ENCODE results near the gene GRIK4.

The GRIK4 gene

DNA sequence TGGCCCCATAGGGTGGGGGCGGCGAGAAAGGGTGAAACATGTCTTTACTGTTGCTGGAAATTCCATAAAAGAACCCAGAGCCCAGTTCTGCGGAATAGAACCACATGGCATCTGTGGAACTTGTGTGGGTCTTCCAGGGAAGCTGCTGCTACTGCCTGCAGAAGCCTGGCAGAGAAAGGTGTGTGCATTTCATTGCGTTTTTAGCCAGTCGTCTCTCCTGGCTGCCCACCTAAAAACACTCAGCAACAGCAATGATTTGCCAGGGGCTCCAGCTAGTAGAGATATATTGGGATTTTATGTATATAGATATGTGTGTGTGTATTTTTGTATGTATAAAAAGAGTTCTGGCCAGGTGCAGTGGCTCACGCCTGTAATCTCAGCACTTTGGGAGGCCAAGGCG is 385.1 kb downstream of the GRIK4 start:
- DNase-seq: no peak

DNA sequence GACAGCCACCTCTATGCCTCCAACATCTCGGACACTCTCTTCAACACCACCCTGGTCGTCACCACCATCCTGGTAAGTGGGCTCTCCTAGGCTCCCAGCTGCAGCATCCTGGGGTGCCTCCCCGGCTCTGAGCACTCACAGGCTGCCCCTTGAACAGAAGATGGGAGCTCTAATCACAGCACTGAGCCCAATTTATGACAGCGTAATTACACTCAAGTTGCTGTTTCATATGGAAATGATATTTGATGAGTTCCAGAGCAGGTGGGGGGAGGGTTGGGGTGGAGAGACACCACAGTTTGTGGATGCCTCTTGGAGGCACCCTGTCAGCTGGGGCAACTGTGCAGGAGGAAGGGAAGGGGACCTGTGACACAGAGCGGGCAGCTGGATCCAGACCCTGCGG is 387.0 kb downstream of the GRIK4 start:
- no peak for DNase-seq

DNA sequence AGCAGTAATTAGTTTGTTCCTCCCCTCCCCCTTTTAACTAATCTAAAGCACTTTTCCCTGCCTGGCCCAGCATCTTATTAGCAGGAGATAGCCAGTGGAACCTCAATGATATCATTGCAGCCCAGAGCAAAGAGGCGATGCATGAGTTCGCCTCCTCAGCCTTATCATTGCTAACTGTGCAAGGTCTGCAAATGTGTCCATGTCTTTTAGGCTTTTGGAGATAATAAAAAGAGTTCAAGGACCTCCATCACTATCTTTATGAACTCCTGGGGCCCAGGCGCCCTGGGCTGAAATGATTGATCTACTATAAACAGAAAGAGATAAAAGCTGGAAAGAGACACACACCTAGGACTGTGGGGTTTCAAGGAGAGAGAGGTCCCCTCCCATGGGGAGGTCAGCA is 388.2 kb downstream of the GRIK4 start:
- DNase-seq: no peak

DNA sequence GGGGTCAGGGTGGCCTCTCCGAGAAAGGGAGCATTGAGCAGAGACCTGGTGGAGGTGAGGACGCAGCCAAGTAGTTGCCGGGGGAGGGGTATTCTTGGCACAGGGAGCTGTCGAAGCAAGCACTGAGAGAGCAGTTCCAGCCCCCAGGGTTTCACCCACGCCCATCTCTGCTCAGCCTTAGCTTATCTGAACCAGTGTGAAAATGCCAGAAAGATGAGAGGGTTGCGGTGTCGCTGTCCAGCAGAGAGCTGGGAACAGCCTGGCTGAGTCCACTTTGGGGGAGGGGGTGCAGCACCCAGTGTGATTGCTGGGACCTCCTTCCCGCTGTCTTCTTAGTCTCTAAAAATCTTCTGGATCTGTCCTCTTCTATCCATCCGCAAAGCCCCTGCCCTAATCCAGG is 389.1 kb downstream of the GRIK4 start:
- no peak for DNase-seq

DNA sequence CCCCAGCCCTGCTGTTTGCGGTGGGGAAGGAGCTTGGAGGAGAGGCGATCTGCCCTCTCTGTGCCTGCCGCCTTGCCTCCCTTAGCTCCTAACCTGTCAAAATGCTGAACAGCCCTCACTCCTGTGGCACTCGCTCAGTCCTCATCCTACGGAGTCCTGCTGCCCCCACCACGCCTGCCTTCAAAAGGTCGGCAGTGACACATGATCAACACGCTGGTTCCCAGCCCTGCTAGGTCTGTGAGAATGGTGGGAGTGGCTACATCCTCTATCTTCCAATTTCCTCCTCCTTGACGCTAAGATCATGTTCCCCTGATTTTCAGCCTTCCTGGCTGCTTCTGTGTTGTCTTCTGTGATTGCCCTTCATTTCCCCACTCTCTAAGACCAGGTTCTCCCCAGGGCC is 392.1 kb downstream of the GRIK4 start:
- no peak for DNase-seq

DNA sequence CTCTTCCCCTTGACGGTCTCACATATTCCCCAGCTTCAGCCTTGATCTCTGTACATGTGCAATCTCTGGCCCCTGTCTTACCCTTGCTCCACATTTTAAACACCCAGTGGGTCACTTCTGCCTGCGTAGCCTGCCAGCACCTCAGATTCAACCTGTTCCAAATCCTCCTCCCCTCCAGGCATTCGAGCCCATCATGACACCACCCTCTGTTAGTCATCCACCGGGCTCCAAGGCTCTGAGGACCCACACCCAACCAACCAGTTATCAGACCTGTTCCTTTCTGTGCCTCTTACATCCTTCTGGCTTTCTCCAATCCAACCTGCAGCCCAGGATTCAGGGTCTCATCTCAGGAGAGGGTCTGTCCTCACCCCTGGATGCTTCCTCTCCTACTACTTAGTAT is 392.6 kb downstream of the GRIK4 start:
- no peak for DNase-seq

DNA sequence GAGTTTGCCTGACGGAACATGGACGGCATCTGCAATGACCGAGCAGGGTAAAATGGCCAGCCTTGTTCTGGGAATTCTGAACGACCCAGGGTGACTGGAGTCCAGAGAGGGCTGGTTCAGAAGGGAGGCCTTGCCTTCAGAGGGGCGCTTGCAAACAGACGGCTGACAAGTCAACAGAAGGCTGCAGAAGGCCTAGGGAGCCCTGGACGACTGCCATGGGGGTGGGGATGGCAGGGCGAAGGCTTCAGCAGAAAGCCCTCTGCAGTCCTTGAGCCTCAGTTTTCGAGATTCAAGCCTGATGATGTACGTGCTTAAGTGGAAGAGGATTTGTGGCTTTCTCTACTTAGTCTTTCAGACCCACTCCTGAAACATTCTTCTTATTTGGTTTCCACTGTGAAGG is 395.2 kb downstream of the GRIK4 start:
- DNase-seq: no peak

DNA sequence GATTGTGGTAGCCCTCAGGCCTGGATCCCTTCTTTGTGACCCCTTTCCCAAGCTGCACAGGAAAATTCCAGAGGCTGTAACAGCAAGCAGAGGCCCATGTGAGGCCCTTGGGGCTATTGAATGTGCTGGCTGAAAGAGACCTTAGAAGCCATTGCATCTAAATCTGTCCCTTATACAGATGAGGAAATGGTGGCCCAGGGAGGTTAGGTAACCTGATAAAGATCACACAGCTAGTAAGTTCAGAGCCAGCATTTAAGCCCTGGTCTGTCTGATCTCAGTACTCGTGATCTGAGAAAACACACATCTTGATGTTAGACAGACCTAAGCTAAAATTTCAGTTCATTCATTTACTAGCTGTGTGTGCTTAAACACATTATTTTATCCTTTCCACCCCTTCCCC is 396.4 kb downstream of the GRIK4 start:
- no peak for DNase-seq

DNA sequence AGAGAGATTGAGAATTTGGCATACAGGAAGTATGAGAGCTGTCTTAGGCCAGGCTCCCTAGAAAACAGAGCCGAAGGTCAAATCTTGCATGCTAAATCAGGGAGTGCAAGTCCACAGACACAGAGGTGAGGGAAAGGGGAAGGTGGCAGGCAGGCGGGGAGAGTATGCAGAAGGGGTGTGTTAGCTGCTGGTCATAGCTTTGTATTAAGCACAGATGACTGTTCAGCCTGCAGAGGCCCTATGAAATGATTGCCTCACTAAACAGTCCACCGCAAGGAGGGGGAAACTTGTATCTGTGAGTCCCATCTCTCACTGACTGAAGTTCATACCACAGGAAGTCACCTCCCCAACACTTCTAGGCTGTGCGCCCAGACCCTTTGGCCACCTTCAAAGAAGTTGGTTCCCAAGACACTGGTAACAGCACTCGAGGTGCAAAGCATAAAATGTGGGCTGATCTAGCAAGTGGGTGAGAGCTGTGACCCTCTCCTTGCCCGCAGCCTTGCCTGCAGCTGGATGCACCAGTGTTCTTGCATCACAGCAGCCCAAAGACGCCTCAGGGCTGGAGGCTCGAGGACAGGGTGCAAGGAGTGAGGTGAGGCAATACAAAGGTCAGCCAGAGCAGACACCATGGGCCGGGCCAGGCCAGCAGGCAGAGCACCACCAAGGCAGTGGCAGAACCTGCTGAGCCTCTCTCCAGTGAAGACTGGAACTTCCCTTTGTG is 397.1 kb downstream of the GRIK4 start:
- DNase-seq: no peak

DNA sequence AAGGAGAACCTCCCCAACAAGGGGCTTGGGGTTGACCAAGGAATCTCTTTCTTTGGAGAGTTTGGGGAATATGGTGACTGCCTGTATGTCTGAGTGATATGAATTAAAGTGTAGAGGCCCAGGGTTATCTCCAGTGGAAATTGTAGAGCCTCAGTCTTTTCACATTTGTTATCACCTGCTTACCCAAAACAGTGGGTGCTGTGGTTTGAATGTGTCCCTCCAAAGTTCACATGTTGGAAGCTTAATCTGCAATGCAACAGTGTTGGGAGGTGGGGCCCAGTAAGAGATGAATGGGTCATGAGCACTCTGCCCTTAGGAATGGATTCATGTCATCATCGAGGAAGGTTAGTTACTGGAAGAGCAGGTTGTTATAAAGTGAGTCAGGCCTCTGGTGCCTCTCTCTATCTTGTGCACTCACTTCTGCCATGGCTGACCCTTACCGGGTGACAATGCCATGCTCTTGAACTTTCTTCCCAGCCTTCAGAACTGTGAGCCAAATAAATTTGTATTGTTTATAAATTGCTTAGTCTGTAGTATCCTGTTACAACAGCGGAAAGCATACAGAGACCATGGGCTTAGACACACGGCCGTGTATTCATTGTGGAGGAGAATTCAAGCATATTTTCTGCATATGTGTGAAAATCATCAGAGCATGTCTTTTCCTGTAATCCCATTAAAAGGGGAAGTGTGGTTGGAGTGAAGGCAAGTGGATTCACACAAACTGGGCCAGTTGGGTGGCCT is 398.3 kb downstream of the GRIK4 start:
- DNase-seq: no peak

DNA sequence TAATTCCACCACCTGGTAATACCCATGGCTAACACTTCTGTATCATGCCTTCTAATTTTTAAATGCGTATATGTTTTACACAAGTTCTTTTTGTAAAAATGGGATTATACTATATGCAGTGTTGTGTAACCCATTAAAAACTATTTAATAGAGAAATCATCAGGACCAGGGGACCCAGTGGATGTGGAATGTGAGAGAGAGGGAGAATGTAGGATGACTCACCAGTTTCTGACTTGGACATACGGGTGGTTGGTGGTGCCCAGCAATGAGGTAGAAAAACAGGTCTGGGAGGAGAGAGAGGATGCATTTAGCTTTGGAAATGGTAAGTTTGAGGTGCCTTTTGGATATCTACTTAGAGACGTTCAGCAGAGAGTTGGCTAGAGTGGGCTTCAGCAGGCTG is 400.4 kb downstream of the GRIK4 start:
- DNase-seq: no peak

DNA sequence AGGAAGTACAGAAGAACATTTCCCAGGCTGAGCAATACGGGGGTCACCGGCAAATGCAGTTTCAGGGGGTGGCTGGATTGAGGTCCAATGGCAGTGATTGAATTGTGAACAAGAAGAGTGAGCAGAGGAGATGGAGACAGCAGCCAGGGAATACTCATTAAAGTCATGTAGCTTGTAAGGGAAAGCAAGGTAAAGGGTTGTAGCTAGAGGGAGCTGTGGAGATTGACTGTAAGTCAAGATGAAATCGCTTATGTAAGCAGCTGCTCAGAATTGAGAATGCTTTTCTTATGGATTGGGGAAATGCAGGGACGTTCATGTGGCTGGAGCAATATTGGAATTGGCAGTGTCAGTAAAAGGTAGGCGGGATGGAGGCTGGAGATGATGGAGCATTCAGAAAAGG is 401.0 kb downstream of the GRIK4 start:
- no peak for DNase-seq

DNA sequence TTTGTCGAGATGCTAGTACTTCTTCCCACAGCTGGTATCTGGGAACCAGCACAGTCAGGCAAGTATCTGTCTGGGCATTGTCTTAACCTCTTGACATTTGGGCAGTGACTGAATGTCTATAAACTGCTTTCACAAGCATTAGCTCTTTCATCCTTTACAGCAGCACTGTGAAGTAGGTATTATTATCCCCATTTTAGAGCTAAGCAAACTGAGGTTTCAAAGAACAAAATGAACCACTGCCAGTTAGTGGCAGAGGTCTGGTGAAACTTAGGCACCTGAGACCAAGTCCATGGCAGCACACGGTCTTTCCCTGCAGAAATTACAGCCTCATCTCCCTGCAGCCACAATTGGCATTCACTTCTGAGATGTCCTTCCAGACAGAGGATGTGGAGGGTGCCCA is 401.4 kb downstream of the GRIK4 start:
- DNase-seq: no peak

DNA sequence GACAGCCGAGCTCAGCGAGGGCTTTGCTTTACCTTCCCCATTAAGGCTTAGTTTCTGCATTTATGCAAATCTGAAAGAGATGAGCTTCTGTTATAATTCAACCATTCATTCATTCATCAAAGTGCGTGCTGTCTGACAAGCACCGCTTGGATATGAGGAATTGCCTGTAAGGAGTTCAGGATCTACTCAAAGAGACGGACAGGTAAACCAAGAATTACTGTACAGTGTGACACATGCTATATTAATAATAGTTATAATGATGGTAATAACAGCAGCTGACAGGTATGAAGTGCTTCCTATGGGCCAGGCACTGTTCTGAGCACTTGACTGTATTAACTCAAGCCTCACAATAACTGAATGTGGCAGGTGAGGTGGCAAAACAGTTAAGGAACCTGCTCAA is 402.5 kb downstream of the GRIK4 start:
- no peak for DNase-seq

DNA sequence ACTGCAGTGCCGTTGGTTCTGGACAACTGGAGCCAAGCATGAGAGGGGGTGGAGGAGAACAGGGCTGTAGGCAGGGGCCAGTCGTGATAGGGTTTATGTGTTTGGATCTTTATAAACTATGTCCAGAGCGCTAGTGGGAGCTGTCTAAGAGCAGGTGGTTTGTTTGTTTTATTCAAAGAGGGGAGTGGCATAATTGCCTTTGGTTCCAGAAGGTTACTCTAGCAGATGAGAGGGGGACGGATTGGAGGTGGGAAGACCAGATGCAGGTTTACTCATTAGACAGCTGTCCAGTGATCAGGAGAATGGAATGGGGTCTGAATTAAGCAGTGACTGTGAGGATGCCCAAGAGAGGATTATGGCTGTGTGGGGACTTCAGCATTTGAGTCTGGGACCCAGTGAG is 403.1 kb downstream of the GRIK4 start:
- no peak for DNase-seq

DNA sequence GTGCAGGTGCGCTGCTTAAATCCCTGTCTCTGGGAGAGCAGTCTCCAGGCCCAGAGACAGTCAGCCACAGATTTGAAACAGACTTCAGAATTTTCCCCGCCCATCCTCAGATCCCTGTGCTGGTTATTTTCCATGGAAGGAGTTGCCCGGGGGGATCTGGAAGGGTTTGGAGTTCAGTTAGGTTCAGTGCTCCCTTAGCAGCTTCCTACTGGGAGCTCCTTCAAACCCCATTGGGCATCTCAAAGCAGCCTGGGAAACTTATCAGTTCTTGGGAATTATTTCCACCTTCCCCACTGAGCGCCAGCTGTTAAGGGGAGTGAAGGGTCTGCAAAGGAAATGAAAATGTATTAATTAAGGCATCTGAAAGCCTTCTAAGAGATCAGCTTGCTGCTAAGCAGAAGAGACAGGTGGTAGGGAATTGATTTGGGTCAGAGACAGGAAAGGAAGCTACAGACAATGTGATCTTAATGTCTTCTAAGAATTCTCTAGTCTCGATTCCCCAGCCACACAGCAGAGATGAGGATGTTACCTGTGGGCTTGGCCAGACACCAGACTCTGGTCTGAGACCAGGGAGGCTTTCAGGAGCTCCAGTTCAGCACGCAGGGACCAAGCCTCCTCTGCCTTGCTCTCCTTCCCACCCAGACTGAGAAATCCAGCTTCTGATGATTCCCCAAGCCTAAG is 406.2 kb downstream of the GRIK4 start:
- no peak for DNase-seq

DNA sequence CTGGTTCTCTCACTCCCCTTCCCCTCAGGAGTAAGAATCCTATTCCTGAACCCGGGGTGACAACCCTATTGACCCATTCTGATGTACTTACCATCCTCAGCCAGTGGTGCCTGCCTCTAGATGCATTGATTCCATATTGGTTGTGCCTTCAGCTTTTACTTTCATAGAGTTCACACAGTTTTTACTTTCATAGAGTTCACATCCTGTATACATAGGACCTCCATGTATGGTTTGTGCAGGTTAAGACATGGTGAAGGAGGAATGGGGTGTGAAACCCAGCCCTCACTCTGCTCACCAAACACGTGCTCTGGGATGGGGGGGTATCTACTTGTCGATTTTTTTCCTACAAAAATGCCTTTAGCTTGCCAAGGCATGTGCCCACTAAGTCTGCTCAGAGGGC is 406.7 kb downstream of the GRIK4 start:
- no peak for DNase-seq

DNA sequence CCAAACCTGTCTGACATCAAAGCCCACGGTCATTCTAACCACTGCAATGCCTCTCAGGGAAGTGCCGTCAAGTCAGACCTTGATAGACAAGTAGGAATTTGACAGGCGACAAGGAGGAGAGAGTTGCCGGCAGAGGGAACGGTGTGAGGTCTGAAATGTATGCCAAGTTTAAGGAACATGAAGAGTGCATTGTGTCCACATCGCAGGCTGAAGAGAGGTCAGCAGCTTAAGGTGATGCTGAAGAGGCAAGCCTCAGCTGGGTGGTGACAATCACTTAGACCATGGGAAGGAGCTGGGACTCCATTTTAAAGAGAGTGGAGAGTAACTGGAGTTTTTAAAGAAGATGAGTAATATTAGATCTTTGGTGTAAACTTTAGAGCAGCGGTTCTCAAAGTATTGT is 407.5 kb downstream of the GRIK4 start:
- no peak for DNase-seq

DNA sequence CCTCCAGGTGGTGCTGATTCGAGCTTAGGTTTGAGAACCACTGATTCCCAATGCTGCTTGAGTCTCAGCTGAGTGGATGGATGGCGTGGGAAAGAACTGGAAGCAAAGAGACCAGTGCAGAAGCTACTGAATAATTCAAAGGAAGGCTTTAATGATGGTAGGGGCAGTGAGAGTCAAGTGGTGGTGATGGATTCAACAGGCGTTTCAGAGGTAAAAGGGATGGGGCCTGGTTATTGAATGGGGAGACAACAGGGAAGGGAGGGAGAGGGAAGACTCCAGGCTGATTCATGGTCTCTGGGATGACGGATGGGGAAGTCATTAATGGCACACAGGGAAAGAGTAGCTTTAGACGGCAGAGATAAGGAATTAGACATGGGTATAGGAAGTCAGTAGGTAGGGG is 408.0 kb downstream of the GRIK4 start:
- DNase-seq: no peak

DNA sequence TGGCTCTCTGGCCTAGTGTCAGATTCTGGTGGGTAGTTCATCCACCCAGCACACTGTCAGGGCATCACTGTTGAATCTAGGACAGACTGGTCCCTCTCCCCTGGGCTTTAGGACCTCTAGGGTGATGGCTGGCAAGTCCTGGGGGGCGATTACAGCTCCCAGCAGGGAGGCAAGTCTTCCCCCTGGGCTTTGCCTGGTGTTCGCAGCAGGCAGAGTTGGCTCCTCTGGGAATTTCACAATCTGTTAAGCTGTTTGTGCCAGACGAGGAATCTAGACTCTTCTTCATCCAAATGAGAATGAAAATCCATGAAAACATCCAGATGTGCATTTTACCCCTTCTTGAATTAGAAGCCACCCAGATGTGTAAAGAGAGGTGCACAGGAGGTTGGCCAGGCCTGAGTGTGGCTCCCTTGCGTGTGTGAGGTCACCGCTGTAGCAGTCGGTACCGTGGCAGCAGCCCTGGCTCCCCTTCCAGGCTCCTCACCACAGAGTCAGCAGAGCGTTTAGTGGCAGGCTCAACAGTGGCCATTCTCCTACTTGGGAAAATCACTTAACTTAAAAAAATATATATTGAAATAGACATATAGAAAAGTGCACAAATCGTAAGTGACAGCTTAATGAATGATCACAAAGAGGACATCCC is 412.4 kb downstream of the GRIK4 start:
- DNase-seq: no peak

DNA sequence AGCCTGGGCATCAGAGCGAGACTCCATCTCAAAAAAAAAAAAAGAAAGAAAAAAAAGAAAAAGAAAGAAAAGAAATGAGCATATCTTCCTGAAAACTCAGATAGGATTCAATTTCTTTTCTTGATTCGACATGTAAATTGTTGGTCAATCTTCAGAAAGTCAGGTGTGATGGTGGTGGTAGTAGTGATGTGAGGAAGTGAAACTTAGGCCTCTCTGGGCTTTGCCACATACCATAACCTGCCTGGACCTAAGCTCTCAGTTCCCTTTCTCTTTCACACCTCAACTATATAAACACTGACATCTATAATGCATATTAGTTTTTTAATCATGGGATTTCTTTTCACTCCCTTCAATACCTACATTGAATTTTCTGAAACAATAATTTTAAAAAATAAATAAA is 414.4 kb downstream of the GRIK4 start:
- no peak for DNase-seq

DNA sequence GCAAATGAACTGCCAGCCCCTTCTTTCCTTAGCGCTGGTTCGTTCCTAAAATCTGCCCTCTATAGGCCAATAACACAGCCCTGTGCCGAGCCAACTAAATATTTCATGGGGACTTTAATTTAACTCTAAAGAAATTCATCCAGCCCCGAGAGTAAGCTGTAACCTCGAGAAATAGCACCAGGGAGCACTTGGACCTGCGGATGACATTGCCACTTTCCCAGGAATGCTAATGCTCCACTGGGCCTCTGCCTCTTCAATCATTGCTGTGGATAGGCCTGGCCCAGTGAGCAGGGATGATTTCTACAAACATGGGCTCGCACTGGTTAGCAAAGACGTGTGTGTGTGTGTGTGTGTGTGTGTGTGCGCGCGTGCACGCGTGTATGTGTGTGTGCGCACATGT is 417.1 kb downstream of the GRIK4 start:
- no peak for DNase-seq

DNA sequence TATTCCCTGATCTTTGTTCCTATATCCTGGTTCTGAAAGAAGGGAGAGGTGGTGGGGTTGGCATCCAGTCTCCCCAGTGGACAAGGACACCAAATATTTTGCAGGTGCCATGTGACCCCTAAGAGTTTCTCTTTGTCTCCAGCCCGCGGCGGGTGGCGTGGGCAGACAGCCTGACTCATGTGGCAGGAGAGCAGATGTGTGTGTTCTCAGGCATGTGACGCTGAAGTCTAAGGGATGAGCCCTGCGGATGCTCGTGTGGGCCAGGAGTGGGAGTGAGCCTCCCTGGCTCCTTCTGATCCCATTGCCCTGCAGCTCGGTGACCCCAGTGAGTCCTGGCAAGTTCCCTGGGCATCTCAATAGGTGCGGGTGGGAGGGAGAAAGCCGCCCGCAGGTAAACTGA is 417.5 kb downstream of the GRIK4 start:
- no peak for DNase-seq

DNA sequence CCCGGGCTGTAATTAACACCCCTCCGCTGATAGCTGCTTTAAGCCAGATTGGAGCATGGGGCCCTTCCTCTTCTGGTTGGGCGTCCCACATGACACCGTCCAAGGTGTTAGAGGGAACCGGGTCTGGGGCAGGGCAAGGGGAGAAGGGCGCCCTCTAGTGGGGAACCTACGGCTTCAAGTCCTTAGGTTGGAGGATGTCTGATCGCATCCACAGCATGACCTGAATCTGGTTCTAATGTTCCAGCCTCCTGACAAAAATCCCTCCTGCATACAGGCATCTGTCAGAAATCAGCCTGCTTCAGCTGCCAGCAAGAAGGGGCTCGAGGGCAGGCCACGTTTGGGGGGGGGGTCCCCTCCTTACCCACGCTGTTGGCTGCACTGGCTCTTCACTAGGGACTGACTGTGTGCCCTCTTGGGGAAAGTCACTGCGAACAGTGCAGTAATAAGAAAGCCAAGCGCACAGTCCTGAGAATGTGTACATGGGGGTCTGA is 418.2 kb downstream of the GRIK4 start:
- DNase-seq: peak in 1 of 4 experiments; percentile 19

Data from activated naive CD4-positive, alpha-beta T cell (primary cell).